GM18508 (cell line): ENCODE measurements around the gene CCR6.

Experiments used
- ATAC-seq: cut with Tn5 transposase; IDR thresholded peaks from one replicate; pipeline ENCODE4 v1.9.1; 2021; ENCODE audit warnings: moderate number of reproducible peaks; ENCODE audit not compliant: insufficient read depth, unreplicated experiment

CCR6 gene

GRCh38 chr6:167118839-167119238 lies 4.1 kb upstream of the CCR6 start:
- ATAC-seq: no peak

- ATAC-seq: no peak
Measured at GRCh38 chr6:167119670-167120582, 3.0 kb upstream of the CCR6 start.

GRCh38 chr6:167120583-167120903 lies 2.4 kb upstream of the CCR6 start:
- ATAC-seq: no peak

- no peak for ATAC-seq
Measured at GRCh38 chr6:167121335-167121841, 1.5 kb upstream of the CCR6 start.

GRCh38 chr6:167122041-167122826 lies 662 bp upstream of the CCR6 start:
- no peak for ATAC-seq

GRCh38 chr6:167124753-167125152 lies 1.9 kb downstream of the CCR6 start:
- ATAC-seq: no peak

- no peak for ATAC-seq
Measured at GRCh38 chr6:167125410-167125809, 2.5 kb downstream of the CCR6 start.

- ATAC-seq: no peak
Measured at GRCh38 chr6:167125855-167126349, 3.0 kb downstream of the CCR6 start.

- ATAC-seq: no peak
Measured at GRCh38 chr6:167127785-167128531, 5.1 kb downstream of the CCR6 start.

GRCh38 chr6:167129159-167129558 lies 6.3 kb downstream of the CCR6 start:
- ATAC-seq: no peak

- no peak for ATAC-seq
Measured at GRCh38 chr6:167129562-167129961, 6.7 kb downstream of the CCR6 start.

GRCh38 chr6:167130008-167130677 lies 7.2 kb downstream of the CCR6 start:
- ATAC-seq: no peak

- ATAC-seq: no peak
Measured at GRCh38 chr6:167130712-167131684, 8.1 kb downstream of the CCR6 start.

GRCh38 chr6:167134448-167135328 lies 11.8 kb downstream of the CCR6 start:
- ATAC-seq: no peak

- no peak for ATAC-seq
Measured at GRCh38 chr6:167136376-167136775, 13.5 kb downstream of the CCR6 start.

GRCh38 chr6:167137081-167137480 lies 14.2 kb downstream of the CCR6 start:
- ATAC-seq: no peak

GRCh38 chr6:167137881-167138280 lies 15.0 kb downstream of the CCR6 start:
- no peak for ATAC-seq

GRCh38 chr6:167139761-167140160 lies 16.9 kb downstream of the CCR6 start:
- no peak for ATAC-seq
